Stimulated activated CD8-positive, alpha-beta memory T cell treated with anti-CD3 and anti-CD28 coated beads, Interleukin-7, amount 100 ng/mL, for 4 hours (primary cell): ENCODE data around the gene MAGI1.
"Not testable (repeated sequence)": the region's sequence is repeated elsewhere in the genome, so short reads cannot be mapped to it uniquely, and the experiment has no call there.

Source experiments
- DNase-seq, 2 donors: peaks; one replicate each; pipeline ENCODE4 v3.0.0-alpha.2; 2020; ENCODE audit warnings: low read depth in 2 of 2

MAGI1 gene

GRCh38 chr3:66039590-66039887, 821 bp upstream of the MAGI1 start:
- no peak for DNase-seq

GRCh38 chr3:66038384-66038725, 363 bp downstream of the MAGI1 start:
- DNase-seq, result no peak

- no peak for DNase-seq
Observed at GRCh38 chr3:66037986-66038369, 740 bp downstream of the MAGI1 start.

GRCh38 chr3:66037330-66037985, 1.3 kb downstream of the MAGI1 start:
- DNase-seq, result no peak

GRCh38 chr3:66036586-66037148, 2.1 kb downstream of the MAGI1 start:
- DNase-seq, result no peak

DNA sequence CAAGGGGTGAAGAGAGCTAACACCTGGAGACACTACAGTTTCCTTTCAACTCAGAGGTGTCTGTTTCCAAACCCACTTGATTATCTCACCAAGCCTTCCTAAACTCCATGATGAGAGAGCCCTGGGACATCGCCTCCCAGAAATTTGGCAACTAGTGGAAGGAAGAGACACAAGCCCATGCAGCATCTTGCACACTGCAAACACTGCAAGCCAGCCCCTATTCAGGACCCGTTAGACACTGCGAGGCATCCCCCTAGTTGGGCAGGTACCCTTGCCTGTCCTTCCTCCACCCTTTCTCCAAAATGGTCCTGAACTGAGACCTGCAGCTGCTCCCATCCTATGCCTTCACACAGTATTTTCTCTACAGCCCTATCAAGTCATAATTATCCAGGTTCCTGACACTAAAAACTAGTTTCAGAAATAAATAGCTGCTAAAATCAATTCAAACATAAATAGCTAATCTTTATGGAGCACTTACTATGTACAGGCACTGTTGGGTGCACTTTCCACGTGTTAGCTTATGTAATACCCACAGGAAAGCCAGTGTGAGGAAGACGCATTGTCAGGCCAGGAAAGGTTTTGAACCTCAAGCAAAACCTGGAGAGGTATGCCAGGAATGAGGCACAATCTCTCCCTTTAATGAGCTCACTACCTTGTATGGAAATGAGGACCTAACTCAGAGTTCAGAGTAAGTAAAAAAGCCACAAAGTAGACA, 2.8 kb downstream of the MAGI1 start:
- no peak for DNase-seq

- no peak for DNase-seq
Observed at GRCh38 chr3:66033241-66034138, 5.2 kb downstream of the MAGI1 start.

DNA sequence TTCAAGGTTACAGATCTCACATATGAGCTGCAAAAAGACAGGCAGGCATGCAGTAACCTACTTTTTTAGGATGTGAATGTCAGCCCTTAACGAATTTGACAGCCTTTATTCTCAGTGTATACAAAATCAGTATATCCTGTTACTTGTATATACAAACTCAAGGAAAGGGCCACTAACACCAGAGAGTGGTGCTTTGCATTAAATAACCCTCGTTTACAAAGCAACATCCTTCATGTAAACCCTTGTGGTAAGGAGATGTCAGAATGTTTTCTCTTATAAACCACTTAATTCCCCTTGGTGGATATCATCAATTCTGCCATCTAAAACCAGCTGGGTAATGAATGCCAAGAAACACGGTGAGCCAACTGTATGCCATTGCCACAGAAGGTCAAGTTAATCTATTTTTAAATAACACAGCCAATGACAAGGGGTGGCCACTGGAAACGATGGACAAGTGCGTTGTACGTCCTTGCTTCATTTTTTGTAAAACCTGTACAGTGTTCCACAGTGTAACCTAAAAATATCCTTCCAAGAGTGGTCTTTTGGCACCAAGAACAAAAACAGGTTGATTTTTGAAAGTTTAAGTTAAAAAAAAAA, 7.5 kb downstream of the MAGI1 start:
- DNase-seq, result no peak

- no peak for DNase-seq
Observed at GRCh38 chr3:66029443-66029842, 9.3 kb downstream of the MAGI1 start.

DNA sequence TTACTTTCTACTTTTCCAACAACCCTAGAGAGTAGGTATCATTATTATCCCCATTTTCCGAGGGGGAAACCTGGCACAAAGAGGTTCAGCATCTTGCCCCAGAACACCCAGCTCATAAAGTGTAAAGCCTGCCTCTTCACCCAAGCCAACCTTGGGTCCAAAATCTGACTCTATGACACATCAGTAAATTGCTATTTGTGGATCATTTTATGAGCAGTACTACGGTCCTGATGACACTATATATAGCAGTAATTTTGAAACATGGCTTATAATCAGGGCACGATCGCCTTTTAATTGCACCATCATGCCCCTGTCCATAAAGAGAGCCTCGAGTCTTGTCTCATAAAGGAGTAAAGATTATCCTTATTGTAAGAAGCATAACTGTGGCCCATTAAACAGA, 9.7 kb downstream of the MAGI1 start:
- no peak for DNase-seq

DNA sequence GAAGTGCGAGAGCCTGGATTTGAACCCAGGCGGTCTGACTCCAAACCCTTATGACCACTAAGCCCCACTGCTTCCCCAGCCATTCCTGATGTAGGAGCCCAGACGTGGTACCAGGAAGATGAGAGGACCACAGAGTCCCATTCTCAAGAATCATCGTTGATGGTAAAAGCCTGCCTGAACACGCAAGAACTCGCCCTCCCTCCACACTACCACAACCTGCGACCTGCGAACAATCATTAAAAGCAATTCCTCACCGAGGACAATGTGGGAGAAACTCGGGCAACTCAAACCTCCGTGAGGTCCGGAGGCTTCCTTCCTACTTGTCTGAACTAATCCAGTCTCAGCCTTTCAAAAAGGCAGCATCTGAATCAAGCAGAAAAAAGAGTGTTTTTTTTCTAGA, 10.3 kb downstream of the MAGI1 start:
- no peak for DNase-seq

- not testable (repeated sequence) for DNase-seq
Observed at GRCh38 chr3:66027099-66027498, 11.6 kb downstream of the MAGI1 start.

- DNase-seq, result no peak
Observed at GRCh38 chr3:66023738-66024385, 14.9 kb downstream of the MAGI1 start.

DNA sequence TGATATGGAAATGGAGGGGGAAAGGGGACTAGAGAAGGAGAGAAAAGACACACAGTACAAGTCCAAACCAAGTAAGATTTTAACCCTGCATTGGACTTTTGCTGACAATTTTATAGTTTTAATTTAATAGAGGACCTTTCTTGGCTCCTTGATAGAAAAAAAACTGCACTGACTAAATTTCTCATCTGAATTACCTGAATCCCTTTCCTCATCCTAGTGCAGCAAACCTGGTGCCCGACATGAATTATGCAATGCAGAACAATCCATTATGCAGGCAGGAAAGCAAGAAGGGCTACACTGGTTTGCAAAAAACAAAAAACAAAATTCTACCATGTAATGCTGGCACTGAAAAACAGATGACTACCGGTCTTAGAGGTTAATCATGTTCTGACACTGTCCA, 15.5 kb downstream of the MAGI1 start:
- no peak for DNase-seq

GRCh38 chr3:66021731-66022131, 17.0 kb downstream of the MAGI1 start:
- DNase-seq, result no peak

DNA sequence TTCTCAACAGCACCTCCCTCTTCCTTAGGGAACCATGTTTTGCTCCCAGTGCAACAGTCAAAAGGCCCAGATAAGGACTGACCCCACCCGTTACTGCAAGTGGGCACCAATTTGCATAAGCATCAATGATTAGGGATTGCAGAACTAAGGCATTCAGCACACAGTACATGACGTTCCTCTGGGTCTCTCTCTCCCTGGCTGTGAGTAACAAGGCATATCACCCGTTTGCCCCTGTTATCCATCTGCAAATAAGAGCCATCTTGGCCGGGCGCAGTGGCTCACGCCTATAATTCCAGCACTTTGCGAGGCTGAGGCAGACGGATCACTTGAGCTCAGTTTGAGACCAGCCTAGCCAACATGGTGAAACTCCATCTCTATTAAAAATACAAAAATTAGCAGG, 18.8 kb downstream of the MAGI1 start:
- DNase-seq, result no peak

DNA sequence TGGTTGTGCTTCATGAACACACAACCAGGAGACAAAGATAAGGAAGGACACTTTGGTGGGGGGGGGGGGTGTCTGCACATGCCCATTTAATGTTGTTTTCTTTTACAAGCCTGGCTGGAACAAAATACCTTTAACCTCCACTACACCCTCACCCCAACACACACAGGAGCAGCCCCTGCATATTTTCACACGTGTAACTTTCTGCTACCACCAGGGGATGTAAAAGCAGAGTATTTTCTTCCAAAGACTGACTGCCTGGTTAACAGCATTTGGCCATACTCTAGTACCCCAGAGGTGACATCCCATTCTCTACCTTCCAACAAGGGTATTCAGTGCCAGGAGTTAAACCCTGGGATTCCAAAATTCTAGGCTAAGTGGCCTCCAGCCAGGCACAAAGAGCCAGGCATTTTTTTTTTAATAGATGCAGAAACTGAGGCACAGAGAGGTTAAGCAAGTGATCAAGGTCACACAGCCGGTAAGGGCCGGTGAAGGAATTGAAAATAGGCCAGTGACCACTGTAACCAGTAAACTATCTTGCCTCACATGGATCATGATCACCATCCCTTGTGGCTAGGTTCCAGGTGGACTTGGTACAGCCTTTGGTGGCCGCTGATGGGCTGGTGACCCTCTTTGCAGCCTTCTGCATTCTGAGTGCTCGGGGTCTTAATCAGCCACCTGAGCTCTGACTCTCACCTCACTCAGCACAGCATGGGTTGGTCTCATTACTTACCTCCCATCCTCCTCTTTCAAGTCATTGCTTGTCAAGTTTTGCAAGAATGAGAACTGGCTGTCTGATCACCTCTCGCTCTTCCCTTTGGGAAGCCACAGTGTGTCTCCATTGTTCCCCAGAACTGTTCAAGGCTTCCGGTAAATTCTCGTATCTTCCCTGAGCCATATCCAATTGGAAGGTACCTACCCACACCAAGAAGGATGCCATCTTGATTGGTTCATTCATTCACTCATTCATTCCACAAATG, 20.4 kb downstream of the MAGI1 start:
- DNase-seq, result no peak

GRCh38 chr3:66017591-66017990, 21.1 kb downstream of the MAGI1 start:
- DNase-seq, result no peak

DNA sequence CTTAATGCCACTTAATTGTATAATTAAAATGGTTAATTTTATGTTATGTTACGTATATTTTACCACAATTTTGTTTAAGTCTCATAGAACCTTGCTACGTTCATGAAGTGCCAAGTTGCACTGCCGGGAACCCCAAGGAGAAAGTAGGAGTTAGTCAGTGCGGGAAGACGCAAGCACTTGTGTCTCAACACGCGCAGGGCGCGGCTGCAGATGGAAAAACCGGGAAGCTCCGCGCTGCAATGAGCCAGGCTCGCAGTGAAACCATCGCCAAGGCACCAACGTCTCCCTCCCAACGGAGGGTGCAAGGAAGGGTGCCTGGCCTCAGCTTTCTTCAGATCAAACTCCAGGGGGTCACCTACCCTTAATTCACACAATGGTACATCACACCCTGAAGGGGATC, 21.6 kb downstream of the MAGI1 start:
- DNase-seq, result no peak

DNA sequence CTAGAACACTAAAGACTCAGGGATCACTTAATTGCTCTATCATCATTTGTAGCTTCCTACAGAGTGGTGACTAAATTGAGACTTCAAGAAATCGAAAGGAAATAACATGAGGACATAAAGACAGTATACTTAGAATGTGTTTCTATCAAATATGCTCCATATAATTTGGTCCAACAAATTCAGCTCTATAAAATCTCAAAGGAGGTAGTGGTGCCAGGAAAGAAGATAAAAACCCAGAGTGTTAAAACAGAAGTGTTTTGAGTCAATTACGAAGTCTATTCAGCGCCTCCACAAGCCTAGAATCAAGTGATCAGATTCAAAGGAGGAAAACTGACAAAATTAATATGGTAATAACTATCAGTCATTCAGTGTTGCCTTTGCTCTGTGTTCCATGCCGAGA, 22.9 kb downstream of the MAGI1 start:
- no peak for DNase-seq

DNA sequence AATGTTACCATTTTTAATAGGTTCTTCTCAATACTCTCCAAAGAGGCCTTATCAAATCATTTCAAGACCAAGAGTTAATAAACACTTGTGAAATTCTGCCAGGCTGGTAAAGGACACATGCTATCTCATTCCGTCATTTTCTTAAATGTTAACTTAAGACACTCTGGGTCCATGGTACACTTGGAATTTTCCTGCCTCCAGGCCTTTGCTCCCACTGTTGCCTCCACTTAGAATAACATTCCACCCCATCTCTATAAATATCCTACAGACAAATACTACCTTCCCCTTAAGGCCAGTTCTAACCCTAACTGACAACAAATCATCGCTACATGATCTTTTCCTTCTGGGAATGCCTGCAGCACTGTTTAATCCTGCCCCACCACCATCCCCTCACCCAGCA, 24.1 kb downstream of the MAGI1 start:
- no peak for DNase-seq
